ENCODE data around the gene DTX1.

DTX1 gene

DNA sequence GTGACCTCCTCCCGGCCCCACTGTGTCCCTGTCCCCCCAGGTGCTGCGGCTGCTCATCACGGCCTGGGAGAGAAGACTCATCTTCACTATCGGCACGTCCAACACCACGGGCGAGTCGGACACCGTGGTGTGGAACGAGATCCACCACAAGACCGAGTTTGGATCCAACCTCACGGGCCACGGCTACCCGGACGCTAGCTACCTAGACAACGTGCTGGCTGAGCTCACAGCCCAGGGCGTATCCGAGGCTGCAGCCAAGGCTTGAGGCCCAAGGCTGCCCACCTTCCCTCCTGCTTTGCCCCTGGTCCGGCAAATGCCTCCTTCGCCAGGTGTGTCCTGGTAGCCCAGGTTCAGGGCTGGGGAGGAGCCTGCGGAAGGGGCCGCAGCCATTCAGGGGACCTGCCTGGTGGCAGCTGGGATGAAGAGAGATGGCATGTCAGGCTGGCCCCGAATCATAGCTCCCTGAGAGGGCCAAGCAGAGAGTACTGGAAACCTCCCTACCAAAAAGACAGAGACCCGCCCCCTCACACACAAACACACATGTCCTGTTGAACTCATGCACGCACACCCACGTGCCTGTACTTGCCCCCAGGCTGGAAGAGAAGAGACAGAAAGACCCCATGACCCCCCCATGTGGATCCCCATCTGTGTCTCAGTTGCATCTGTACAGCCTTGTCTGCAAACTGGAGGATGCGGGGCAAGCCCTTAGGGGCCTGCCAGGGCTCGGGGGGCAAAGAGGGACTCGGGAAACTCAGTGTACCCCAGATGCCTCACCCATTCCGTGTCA is 40.3 kb downstream of the DTX1 start:
- no peak overlapping the region for H3K4me3 ChIP-seq (ENCODE audit: low read depth, low read length)

DNA sequence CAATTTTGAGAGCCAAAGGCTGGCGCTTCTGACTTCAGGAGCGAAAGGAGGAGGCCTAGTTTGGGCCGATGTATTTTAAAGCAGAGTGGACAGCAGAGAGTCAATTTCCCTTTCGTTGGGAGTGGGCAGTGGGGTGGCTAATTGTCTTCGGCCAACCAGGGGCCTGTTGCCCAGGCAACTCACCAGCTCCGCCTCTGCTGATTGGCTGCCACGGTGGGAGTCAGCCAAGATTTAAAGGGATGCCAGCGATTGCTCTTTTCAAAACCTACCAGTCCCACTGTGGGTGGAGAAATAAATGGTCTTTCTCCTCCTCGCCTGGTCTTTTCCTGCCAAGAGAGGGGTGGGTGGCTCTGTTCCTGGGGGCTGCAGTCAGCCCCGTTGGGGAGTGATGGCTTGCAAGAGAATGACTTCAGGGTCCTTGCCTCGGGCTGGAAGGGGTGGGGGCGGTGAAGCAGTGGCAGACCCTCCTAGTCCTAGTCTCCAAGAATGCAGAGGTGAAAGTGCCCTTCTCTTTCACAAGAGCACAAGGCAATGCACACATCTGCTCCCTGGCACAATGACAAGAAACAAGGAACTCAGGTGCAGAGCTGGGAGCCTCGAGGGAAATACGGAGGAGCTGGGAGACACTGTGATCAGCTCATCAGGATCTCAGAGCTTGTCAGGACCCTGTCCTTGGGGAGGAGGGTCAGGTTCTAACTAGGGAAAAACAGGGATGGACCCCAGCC is 41.3 kb downstream of the DTX1 start:
- H3K4me3 ChIP-seq (ENCODE audit: low read depth, low read length) = no peak overlapping the region
- TF ChIP-seq, protein P1, sequence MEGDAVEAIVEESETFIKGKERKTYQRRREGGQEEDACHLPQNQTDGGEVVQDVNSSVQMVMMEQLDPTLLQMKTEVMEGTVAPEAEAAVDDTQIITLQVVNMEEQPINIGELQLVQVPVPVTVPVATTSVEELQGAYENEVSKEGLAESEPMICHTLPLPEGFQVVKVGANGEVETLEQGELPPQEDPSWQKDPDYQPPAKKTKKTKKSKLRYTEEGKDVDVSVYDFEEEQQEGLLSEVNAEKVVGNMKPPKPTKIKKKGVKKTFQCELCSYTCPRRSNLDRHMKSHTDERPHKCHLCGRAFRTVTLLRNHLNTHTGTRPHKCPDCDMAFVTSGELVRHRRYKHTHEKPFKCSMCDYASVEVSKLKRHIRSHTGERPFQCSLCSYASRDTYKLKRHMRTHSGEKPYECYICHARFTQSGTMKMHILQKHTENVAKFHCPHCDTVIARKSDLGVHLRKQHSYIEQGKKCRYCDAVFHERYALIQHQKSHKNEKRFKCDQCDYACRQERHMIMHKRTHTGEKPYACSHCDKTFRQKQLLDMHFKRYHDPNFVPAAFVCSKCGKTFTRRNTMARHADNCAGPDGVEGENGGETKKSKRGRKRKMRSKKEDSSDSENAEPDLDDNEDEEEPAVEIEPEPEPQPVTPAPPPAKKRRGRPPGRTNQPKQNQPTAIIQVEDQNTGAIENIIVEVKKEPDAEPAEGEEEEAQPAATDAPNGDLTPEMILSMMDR (IDR thresholded peaks at IDR 0.05; ENCODE audit: low read depth, low read length) = no peak

More for the DNA sequence above, 40.3 kb downstream of the DTX1 start:
- TF ChIP-seq, protein P1 (IDR thresholded peaks at IDR 0.05; ENCODE audit: low read depth, low read length) = no peak

DNA sequence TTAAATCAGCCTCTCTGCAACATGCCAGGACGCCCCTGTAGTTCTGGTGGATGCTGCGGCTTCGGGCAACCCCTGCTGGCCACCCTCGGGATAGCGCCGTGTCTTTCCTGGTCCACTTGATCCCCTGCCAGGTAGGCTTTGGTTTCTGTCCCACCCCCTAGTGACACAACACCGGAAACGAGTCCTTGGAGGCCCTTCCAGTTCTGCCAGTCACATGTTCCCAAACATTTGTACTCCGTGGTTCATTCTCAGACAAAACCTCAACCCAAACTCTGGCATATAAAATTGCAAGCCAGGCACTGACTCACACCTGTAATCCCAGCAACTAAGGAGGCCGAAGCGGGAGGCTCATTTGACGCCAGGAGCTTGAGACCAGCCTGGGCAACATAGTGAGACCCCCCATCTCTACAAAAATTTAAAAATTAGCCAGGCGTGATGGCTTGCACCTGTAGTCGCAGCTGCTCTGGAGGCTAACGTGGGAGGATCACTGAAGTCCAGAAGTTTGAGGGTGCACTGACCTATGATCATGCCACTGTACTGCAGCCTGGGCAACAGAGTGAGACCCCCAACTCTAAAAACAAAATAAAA is 42.0 kb downstream of the DTX1 start:
- H3K4me3 ChIP-seq (ENCODE audit: low read depth, low read length) = no peak overlapping the region
- TF ChIP-seq, protein P1 (IDR thresholded peaks at IDR 0.05; ENCODE audit: low read depth, low read length) = peak; percentile 71

DNA sequence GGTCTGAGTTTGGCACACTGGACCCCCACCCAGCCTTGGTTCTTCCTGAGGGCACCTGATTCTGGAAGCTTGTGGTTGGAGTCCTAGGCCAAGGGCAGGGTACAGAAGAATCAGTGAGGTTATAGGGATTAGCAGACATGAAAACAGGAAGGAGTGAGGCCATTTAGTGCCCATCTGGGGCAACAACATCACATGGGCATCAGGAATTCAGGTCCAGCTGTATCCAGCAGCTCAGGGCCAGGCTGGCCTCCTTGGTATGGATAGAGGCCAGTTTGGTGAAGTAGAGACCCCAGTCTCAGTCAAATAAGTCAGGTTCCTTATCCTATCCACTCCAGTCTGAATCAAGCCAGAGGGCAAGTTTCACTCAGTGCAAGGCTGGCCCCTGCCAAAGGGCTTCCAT is 42.8 kb downstream of the DTX1 start:
- TF ChIP-seq, protein P1 (IDR thresholded peaks at IDR 0.05; ENCODE audit: low read depth, low read length) = no peak
- H3K4me3 ChIP-seq (ENCODE audit: low read depth, low read length) = no peak overlapping the region

DNA sequence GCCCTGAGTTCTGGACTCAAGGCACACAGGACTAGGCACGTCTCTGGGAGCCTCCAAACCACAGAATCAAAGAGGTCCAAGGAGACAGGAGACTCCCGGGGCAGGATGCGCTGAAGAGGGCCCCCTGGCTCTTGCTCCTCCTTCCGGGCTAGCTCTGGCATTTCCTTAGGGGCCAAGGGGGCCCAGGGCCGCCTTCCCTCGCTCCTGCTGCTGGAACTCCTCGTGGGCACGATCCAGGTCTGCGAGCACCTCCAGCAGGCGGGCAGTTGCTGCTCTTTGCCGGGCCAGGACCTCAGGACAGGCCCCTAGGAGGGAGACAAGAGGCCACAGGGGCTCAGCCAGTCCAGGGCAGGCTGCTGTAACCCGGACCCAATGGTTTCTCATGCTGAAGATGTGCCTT is 43.2 kb downstream of the DTX1 start:
- no peak overlapping the region for H3K4me3 ChIP-seq (ENCODE audit: low read depth, low read length)
- TF ChIP-seq, protein P1 (IDR thresholded peaks at IDR 0.05; ENCODE audit: low read depth, low read length) = no peak

DNA sequence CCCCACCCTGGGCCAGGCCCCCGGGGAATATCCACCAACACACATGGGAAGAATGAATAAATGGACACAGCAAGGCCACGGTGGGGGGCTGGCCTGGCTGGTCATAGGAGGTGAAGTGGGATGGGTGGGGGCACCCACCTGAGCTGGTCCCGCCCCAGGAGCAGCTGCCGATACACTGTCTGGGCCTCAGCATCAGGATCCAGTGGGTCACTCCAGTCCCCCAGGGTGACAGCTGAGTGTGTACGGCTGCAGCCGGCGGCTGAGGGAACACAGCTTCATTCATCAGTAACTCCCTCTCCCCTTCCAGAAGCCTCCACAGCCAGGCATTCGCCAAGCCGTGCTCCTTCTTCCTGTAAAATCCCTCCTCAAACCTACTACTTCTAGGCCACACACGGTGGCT is 45.2 kb downstream of the DTX1 start:
- TF ChIP-seq, protein P1 (IDR thresholded peaks at IDR 0.05; ENCODE audit: low read depth, low read length) = no peak
- no peak overlapping the region for H3K4me3 ChIP-seq (ENCODE audit: low read depth, low read length)

DNA sequence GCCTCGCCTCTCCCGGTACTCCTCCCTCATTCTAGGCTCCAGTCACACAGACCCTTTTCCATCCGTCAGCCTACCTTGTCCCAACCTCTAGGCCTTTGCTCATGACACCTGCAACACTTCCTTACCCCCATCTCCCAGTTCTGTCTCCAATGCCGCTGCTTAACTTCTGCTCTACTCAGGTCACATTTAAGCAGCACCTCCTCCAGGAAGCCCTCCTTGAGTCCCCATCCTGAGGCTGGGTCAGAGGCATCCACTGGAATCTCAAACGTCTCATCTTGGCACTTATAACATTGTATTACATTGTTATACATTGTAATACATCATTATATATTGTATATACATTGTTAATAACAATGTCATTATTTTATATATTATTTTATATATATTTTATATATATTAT is 46.3 kb downstream of the DTX1 start:
- TF ChIP-seq, protein P1 (IDR thresholded peaks at IDR 0.05; ENCODE audit: low read depth, low read length) = no peak
- no peak overlapping the region for H3K4me3 ChIP-seq (ENCODE audit: low read depth, low read length)

Data from WI38 (cell line).